HepG2 (cell line): ENCODE data around the gene DENND2D. TPM values are rescaled to one million over a fixed set of nuclear protein-coding genes. Genes with fewer than 3 reads are reported as not detected.

Experiments used
- AGO2 ChIP-seq: fragments of 200-400 bp; formaldehyde crosslinking; optimal IDR thresholded peaks from 2 replicates; pipeline ENCODE3; 2017; ENCODE audit warnings: mild to moderate bottlenecking, low read depth, low read length, moderate library complexity
- ARNT2 ChIP-seq: sonication (generic); formaldehyde crosslinking; IDR thresholded peaks from 2 replicates; pipeline ENCODE4 v1.8.0; 2022; ENCODE audit warnings: mild to moderate bottlenecking, low read depth, missing genetic modification reagents, moderate library complexity
- CAMTA2 ChIP-seq: sonication (generic); formaldehyde crosslinking; IDR thresholded peaks from 2 replicates; pipeline ENCODE4 v1.4.0; 2020; ENCODE audit warnings: mild to moderate bottlenecking, missing genetic modification reagents, borderline replicate concordance
- CBX1 ChIP-seq: IDR thresholded peaks from one replicate; pipeline ENCODE4 v1.6.1; 2016; ENCODE audit warnings: antibody characterized with exemption, low read depth
- CREM ChIP-seq, 2 experiments: sonication (generic) in 1 of 2; formaldehyde crosslinking in 1 of 2; IDR thresholded peaks; 2 replicates each; pipeline versions ENCODE4 v1.4.0 to v1.6.1; 2016 to 2020; ENCODE audit warnings: antibody characterized with exemption in 1 of 2, mild to moderate bottlenecking in 1 of 2, missing genetic modification reagents in 1 of 2
- ELF1 ChIP-seq: sonication (generic); formaldehyde crosslinking; IDR thresholded peaks from 2 replicates; pipeline ENCODE4 v1.4.0; 2020; ENCODE audit warnings: missing genetic modification reagents
- ETV5 ChIP-seq: IDR thresholded peaks from 2 replicates; pipeline ENCODE4 v1.6.1; 2018; ENCODE audit warnings: missing biosample characterization, missing genetic modification reagents, inconsistent platforms, borderline replicate concordance
- FOXO1 ChIP-seq: sonication (generic); formaldehyde crosslinking; IDR thresholded peaks from 2 replicates; pipeline ENCODE4 v1.4.0; 2020; ENCODE audit warnings: missing genetic modification reagents
- FOXP1 ChIP-seq, 2 experiments: fragments of 450-650 bp in 1 of 2; IDR thresholded peaks; 2 replicates each; pipeline ENCODE4 v1.6.1; 2017 to 2018; ENCODE audit warnings: antibody characterized with exemption in 1 of 2
- GZF1 ChIP-seq: sonication (generic); formaldehyde crosslinking; IDR thresholded peaks from 2 replicates; pipeline ENCODE4 v1.5.1; 2020; ENCODE audit warnings: mild to moderate bottlenecking, missing genetic modification reagents
- HDAC1 ChIP-seq: sonication (generic); formaldehyde crosslinking; IDR thresholded peaks from 2 replicates; pipeline ENCODE4 v1.5.1; 2020; ENCODE audit warnings: mild to moderate bottlenecking, missing genetic modification reagents
- HOMEZ ChIP-seq: IDR thresholded peaks from 2 replicates; pipeline ENCODE4 v1.6.1; 2016; ENCODE audit warnings: low read depth
- HOXA7 ChIP-seq: sonication (generic); formaldehyde crosslinking; IDR thresholded peaks from 2 replicates; pipeline ENCODE4 v1.8.1; 2022; ENCODE audit warnings: mild to moderate bottlenecking, missing genetic modification reagents, moderate library complexity
- KAT7 ChIP-seq: IDR thresholded peaks from 2 replicates; pipeline ENCODE4 v1.6.1; 2018; ENCODE audit warnings: borderline replicate concordance, missing compliant biosample characterization
- MAX ChIP-seq: IDR thresholded peaks from 2 replicates; pipeline ENCODE4 v1.6.1; 2012; ENCODE audit warnings: inconsistent platforms
- MTA1 ChIP-seq: sonication (generic); formaldehyde crosslinking; IDR thresholded peaks from 2 replicates; pipeline ENCODE4 v1.4.0; 2020; ENCODE audit warnings: missing genetic modification reagents, mild to moderate bottlenecking, borderline replicate concordance
- MYNN ChIP-seq: sonication (generic); formaldehyde crosslinking; IDR thresholded peaks from 2 replicates; pipeline ENCODE4 v1.4.0; 2020; ENCODE audit warnings: mild to moderate bottlenecking, low read depth, missing genetic modification reagents
- NONO ChIP-seq, 2 experiments: fragments of 450-650 bp in 1 of 2; sonication (generic) in 1 of 2; formaldehyde crosslinking in 1 of 2; IDR thresholded peaks in 1 of 2; conservative IDR thresholded peaks in 1 of 2; 2 replicates each; pipeline versions ENCODE4 v1.6.1 to v1.8.0; 2017 to 2022; ENCODE audit warnings: mild to moderate bottlenecking in 1 of 2, missing genetic modification reagents in 1 of 2, moderate library complexity in 1 of 2
- NR2F1 ChIP-seq, 2 experiments: fragments of 450-650 bp in 1 of 2; formaldehyde crosslinking in 1 of 2; IDR thresholded peaks; 2 replicates each; pipeline versions ENCODE4 v1.5.0 to v1.6.1; 2016 to 2020; ENCODE audit warnings: mild to moderate bottlenecking in 1 of 2, missing compliant biosample characterization in 1 of 2, missing genetic modification reagents in 1 of 2, moderate library complexity in 1 of 2
- PLSCR1 ChIP-seq: sonication (generic); formaldehyde crosslinking; IDR thresholded peaks from 2 replicates; pipeline ENCODE4 v1.5.0; 2020; ENCODE audit warnings: missing genetic modification reagents, mild to moderate bottlenecking, borderline replicate concordance
- TRAFD1 ChIP-seq: sonication (generic); formaldehyde crosslinking; IDR thresholded peaks from 2 replicates; pipeline ENCODE4 v1.5.1; 2020; ENCODE audit warnings: missing genetic modification reagents, mild to moderate bottlenecking, borderline replicate concordance
- ZFP1 ChIP-seq: IDR thresholded peaks from 2 replicates; pipeline ENCODE4 v1.6.1; 2016
- ZNF709 ChIP-seq: sonication (generic); formaldehyde crosslinking; IDR thresholded peaks from 2 replicates; pipeline ENCODE4 v1.5.0; 2020; ENCODE audit warnings: mild to moderate bottlenecking, missing genetic modification reagents
- ZNF761 ChIP-seq: sonication (generic); formaldehyde crosslinking; conservative IDR thresholded peaks from 2 replicates; pipeline ENCODE4 v1.4.0; 2020; ENCODE audit warnings: mild to moderate bottlenecking, missing genetic modification reagents
- ZSCAN30 ChIP-seq: sonication (generic); formaldehyde crosslinking; IDR thresholded peaks from 2 replicates; pipeline ENCODE4 v1.5.0; 2020; ENCODE audit warnings: mild to moderate bottlenecking, missing genetic modification reagents
- polyA plus RNA-seq, 8 experiments: library from polyadenylated mRNA; depleted of rRNA in 3 of 8; stranded (reverse) in 7 of 8; unstranded in 1 of 8; fragments of >200 nt; fragmentation: Illumina TruSeq in 4 of 8; extraction: Trizol in 4 of 8; gene quantifications; 2 replicates each; pipeline versions ENCODE4 v1.2.1 to v1.2.3, GENCODE V29; 2011 to 2016; ENCODE audit warnings: low read depth in 4 of 8, missing spikeins in 1 of 8, mixed read lengths in 1 of 8; ENCODE audit not compliant: insufficient read depth in 1 of 8
- total RNA-seq, 5 experiments: library from RNA; depleted of rRNA; stranded (reverse); fragments of >200 nt; fragmentation: Illumina TruSeq; extraction: Trizol; gene quantifications; 2 replicates each; pipeline ENCODE4 v1.2.3, GENCODE V29; 2016; ENCODE audit warnings: low read depth in 1 of 5

The DENND2D gene
- total and polyA plus RNA-seq, 2 of the 13 experiments (the other 11 are each of a cell fraction or from before 2014, with no cell fraction given): 0.04 TPM; not detected in 1

GRCh38 chr1:111139324-111139955 lies 61.0 kb downstream of the DENND2D start (continued):
- TF ChIP-seq GZF1 (0 out of 2 replicates have a peak, but pooled peaks have one; percentile 20), HDAC1 (CRISPR knock-in tag) (no peak), CREM (IDR thresholded peaks at IDR 0.05) (0 out of 2 replicates have a peak, but pooled peaks have one; percentile 16), CREM (CRISPR knock-in tag; IDR thresholded peaks at IDR 0.05) (no peak), ZFP1 (CRISPR knock-in tag) (no peak), MYNN (0 out of 2 replicates have a peak, but pooled peaks have one; percentile 15), CBX1 (no peak), ELF1 (CRISPR knock-in tag) (peak; percentile 48), AGO2 (no peak), FOXP1 (IDR thresholded peaks at IDR 0.05) (no peak), FOXP1 (CRISPR knock-in tag; IDR thresholded peaks at IDR 0.05) (peak; percentile 45; the same call in 1 of the 2 replicates), ARNT2 (peak; percentile 57; the same call in 1 of the 2 replicates), HOXA7 (no peak), FOXO1 (CRISPR knock-in tag) (peak; percentile 57; the same call in 1 of the 2 replicates), TRAFD1 (CRISPR knock-in tag) (no peak), ZNF761 (CRISPR knock-in tag) (no peak), MAX (peak; percentile 40; the same call in 1 of the 2 replicates), ETV5 (CRISPR knock-in tag) (peak; percentile 48; the same call in 1 of the 2 replicates), KAT7 (CRISPR knock-in tag) (0 out of 2 replicates have a peak, but pooled peaks have one; percentile 12), PLSCR1 (CRISPR knock-in tag) (no peak), HOMEZ (0 out of 2 replicates have a peak, but pooled peaks have one; percentile 16), CAMTA2 (CRISPR knock-in tag) (no peak), NONO (IDR thresholded peaks at IDR 0.05) (no peak), NONO (CRISPR knock-in tag; conservative IDR thresholded peaks at IDR 0.05) (0 out of 2 replicates have a peak, but pooled peaks have one; percentile 25), NR2F1 (CRISPR knock-in tag; IDR thresholded peaks at IDR 0.05) (0 out of 4 replicates have a peak, but pooled peaks of 1 of the 2 experiments have one; percentile 11), ZNF709 (CRISPR knock-in tag) (peak; percentile 79; the same call in 1 of the 2 replicates), ZSCAN30 (CRISPR knock-in tag) (no peak), MTA1 (CRISPR knock-in tag) (no peak)
